GM12872 (cell line): ENCODE measurements around the gene B4GALNT2.

Experiments used
- CTCF ChIP-seq: IDR thresholded peaks from 3 replicates; pipeline ENCODE4 v1.5.1; 2011; ENCODE audit warnings: low read depth, mild to moderate bottlenecking, low read length, moderate library complexity; ENCODE audit not compliant: insufficient read depth

The B4GALNT2 gene

GRCh38 chr17:49123061-49123460, 9.5 kb upstream of the B4GALNT2 start:
- no peak for TF ChIP-seq CTCF

DNA sequence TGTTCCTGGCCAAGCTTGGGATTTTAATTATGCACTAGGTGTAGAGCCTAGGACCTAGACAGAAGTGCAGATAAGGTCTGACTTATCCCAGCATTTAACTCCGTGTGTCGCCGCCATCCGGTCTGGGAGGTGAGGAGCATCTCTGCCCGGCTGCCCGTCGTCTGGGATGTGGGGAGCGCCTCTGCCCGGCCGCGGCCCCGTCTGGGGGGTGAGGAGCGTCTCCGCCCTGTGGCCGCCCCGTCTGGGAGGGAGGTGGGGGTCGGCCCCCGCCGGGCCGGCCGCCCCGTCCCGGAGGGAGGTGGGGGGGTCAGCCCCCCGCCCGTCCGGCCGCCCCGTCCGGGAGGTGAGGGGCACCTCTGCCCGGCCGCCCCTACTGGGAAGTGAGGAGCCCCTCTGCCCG, 7.1 kb upstream of the B4GALNT2 start:
- TF ChIP-seq CTCF = no peak

DNA sequence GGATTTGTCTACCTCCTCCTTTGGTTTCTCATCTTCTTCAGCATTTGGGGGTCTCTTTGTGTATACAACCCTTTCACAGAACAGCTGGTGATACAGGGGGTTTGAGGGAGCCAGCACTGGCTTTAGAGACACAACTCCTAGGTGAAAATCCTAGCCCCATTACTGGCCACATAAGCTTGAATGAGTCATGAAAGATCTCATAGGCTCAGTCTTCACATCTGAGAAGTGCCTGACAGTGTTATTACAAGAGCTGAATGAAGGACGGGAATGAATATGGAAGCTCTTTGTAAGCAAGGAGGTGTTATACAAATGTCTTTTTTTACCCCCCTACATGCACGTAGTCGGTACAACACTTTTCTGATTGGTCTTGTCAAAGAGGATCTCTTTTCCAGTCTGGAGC, 1.7 kb upstream of the B4GALNT2 start:
- TF ChIP-seq CTCF = no peak

DNA sequence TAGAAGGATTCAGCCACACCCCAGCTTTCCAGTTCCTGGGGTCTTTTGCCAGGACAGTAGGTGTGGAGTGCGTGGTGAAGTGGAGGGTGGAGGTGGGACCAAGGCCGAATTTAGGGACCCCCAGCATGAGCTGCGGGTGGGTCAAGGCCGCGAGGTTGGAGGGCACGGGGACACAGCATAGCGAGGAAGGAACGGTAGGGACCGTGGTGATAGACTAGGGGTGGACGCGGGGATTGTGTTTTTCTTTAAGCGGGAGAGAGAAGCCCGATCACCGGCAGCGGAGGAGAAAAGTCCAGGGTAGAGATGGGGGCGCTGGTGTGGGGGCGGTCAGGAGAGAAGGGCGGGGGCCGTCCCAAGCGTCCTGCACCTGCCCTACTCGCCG, 261 bp upstream of the B4GALNT2 start:
- no peak for TF ChIP-seq CTCF

- TF ChIP-seq CTCF = no peak
Measured at GRCh38 chr17:49136335-49136734, 3.8 kb downstream of the B4GALNT2 start.

DNA sequence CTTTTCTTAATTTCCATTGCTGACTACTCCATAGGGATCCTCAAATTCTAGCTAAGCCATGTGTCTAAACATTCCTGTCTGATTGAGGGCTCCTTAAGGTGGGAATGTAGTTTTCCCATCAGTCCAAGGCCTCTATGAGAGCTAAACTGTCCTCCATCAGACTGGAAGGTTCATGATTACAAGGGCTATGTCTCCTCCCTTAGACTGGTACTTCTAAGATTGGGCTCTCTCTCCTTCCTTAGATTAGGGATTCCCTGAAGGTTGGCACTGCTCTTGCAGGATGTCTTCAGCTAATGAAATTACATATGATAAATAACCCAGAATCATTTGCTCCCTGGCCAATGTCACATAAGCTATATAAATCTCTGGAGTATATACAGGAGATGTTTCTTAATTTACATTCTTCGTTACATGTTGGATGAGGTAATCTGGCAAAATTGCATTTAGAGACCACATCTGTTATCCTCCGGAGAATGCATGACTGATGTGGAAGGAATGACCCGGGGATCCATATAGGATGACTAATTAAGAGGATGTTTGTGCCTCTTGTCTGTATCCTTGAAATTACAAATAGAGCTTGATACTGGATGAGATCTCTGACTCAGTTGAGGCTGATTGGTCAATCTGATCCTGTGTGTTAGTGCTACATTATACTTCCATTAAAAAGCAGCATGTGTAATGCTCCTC, 14.2 kb downstream of the B4GALNT2 start:
- TF ChIP-seq CTCF = no peak

- TF ChIP-seq CTCF = no peak
Measured at GRCh38 chr17:49148171-49148570, 15.6 kb downstream of the B4GALNT2 start.
